Heart left ventricle (tissue), 16 donors: ENCODE results near the gene HDLBP. TPM values are rescaled to one million over a fixed set of nuclear protein-coding genes. Genes with fewer than 3 reads are reported as not detected.
A peak's percentile ranks its signal among the peaks of the same experiment; 100 is the strongest.
"Not testable (repeated sequence)": the region's sequence is repeated elsewhere in the genome, so short reads cannot be mapped to it uniquely, and the experiment has no call there.

ENCODE experiments used
- ATAC-seq, 4 donors: fragments of 200-7000 bp; cut with Tn5 transposase; one replicate each; pipeline ENCODE4 v1.9.1; 2020 to 2022; ENCODE audit warnings: moderate library complexity in 4 of 4, mild to moderate bottlenecking in 3 of 4, moderate number of reproducible peaks in 1 of 4
- DNase-seq, 5 donors: peaks; one replicate each; pipeline ENCODE4 v3.0.0-alpha.2; 2020
- H3K27ac ChIP-seq, 12 donors: fragments of 200-600 bp; sonication (generic) in 4 of 12; one replicate each; pipeline versions ENCODE4 v1.5.0 to v1.8.0; 2016 to 2022; ENCODE audit warnings: mild to moderate bottlenecking in 2 of 12
- H3K27me3 ChIP-seq, 9 donors: fragments of 200-600 bp; sonication (generic) in 2 of 9; one replicate each; pipeline versions ENCODE4 v1.5.1 to v1.8.0; 2016 to 2022; ENCODE audit warnings: mild to moderate bottlenecking in 3 of 9
- H3K36me3 ChIP-seq, 9 donors: fragments of 200-600 bp; sonication (generic) in 2 of 9; one replicate each; pipeline versions ENCODE4 v1.5.0 to v1.8.0; 2018 to 2022; ENCODE audit warnings: mild to moderate bottlenecking in 2 of 9
- H3K4me1 ChIP-seq, 12 donors: fragments of 200-600 bp; sonication (generic) in 4 of 12; one replicate each; pipeline versions ENCODE4 v1.5.0 to v1.8.0; 2016 to 2022; ENCODE audit warnings: mild to moderate bottlenecking in 3 of 12
- H3K4me3 ChIP-seq, 12 donors: fragments of 200-600 bp; sonication (generic) in 4 of 12; one replicate each; pipeline versions ENCODE4 v1.5.0 to v1.8.0; 2017 to 2022; ENCODE audit warnings: mild to moderate bottlenecking in 9 of 12, moderate library complexity in 4 of 12
- H3K9me3 ChIP-seq, 12 donors: fragments of 200-600 bp; sonication (generic) in 4 of 12; one replicate each; pipeline versions ENCODE4 v1.5.0 to v1.8.0; 2016 to 2022; ENCODE audit warnings: mild to moderate bottlenecking in 1 of 12
- POLR2A ChIP-seq, 2 donors: fragments of 450-650 bp; IDR thresholded peaks; one replicate each; pipeline ENCODE4 v1.6.1; 2017; ENCODE audit warnings: antibody characterized with exemption in 2 of 2, mild to moderate bottlenecking in 2 of 2, moderate library complexity in 2 of 2
- WGBS, 4 donors: extraction: QIAGEN DNeasy Blood & Tissue Kit in 2 of 4; methylation state at CpG; one replicate each; pipeline versions ENCODE4 v1.1.5 to v1.1.7; 2013 to 2018; 5-methylcytosine and 5-hydroxymethylcytosine counted together
- intact Hi-C, 10 donors: fragments of 100-400 bp; cut with DNase I; formaldehyde crosslinking; loops; one replicate each; pipeline versions ENCODE4 v1.11.1 to v1.14.2; 2022
- polyA plus RNA-seq, 2 donors: library from polyadenylated mRNA; stranded (reverse); fragments of 200-250 nt; gene quantifications; one replicate each; pipeline ENCODE4 v1.2.3, GENCODE V29; 2013
- total RNA-seq, 9 donors: library from RNA; depleted of rRNA in 2 of 9; stranded (reverse); fragments of >200 nt in 2 of 9; fragmentation: NEBNext Ultra II Directional in 3 of 9; extraction: Animal tissue kit (Norgen Biotek cat#: 25700) in 3 of 9; gene quantifications; one replicate each; pipeline versions ENCODE4 v1.1.0 to v1.2.4, GENCODE V29; 2016 to 2023
- TF ChIP-seq, protein P1 (sequence below), 12 donors: fragments of 200-600 bp; sonication (generic) in 4 of 12; IDR thresholded peaks; one replicate each; pipeline versions ENCODE4 v1.5.0 to v1.8.0; 2018 to 2022; ENCODE audit warnings: antibody characterized with exemption in 12 of 12, mild to moderate bottlenecking in 5 of 12
- donor health status: ischemic (EF 13 %, LVEDD 7.1; RV severe dilation, severe dysfunction).
- donor health status: healthy with polysubstance abuse.
- donor health status: DM: no; HTN: yes; CAD: no.
- donor health status: DM: no; HTN: no; CAD: no.
- donor health status: ischemic (EF 25% LVEDD 6.9; RV normal size, moderate dysfunction).
- donor health status: ischemic (EF 25% LVEDD 5.7; RV mildly dilated, moderate dysfunction).
- donor health status: healthy.
- donor health status: DM: yes; HTN: yes; CAD: no.
- donor health status: ischemic (EF 35%, LVEDD 5.7; RV mildly dilated, moderate dysfunction).
- donor health status: nonischemic (EF 11% LVEDD 7.7; RV severe dilation, severe dysfunction).
- donor health status: DM: yes; HTN: yes; CAD: no.
- donor health status: PGD.
- donor health status: ischemic (EF 29% LVEDD 5.4; RV normal size, mild dysfunction).
- donor health status: nonischemic (EF 23%, LVEDD 6.1; RV moderate dilation, normal function).

HDLBP gene
- total and polyA plus RNA-seq, 11 donors: 220 to 407 (median 343) TPM

DNA sequence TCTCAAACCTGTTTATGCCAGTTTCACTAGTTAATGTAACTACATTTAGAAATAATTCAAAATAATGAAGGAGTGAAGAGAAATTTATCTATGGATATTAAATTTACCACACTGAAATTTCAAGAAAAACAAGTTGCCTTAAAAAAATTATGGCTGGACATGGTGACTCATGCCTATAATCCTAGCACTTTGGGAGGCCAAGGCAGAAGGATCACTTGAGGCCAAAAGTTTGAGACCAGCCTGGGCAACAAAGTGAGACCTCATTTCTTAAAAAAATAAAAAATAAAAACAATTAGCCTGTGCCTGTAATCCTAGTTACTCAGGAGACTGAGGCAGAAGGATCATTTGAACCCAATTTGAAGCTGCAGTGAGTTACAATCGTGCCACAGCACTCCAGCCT, 29.9 kb downstream of the HDLBP start:
- peaks cover 0 to 5% (median 0%) of the 10 kb centered on the region in 9 donors for H3K36me3 ChIP-seq
- DNase-seq (no peak), ATAC-seq (no peak)
- intact Hi-C loops: no loop called here
- peaks cover 0 to 28% (median 14%) of the 10 kb centered on the region in 12 donors for H3K4me1 ChIP-seq
- H3K4me3 ChIP-seq: no peak overlapping the region
- H3K27me3 ChIP-seq: no peaks in the 10 kb centered on the region
- no peaks in the 10 kb centered on the region for H3K9me3 ChIP-seq
- H3K27ac ChIP-seq: no peak overlapping the region
- TF ChIP-seq POLR2A (IDR thresholded peaks at IDR 0.05): no peak
- TF ChIP-seq, protein P1, sequence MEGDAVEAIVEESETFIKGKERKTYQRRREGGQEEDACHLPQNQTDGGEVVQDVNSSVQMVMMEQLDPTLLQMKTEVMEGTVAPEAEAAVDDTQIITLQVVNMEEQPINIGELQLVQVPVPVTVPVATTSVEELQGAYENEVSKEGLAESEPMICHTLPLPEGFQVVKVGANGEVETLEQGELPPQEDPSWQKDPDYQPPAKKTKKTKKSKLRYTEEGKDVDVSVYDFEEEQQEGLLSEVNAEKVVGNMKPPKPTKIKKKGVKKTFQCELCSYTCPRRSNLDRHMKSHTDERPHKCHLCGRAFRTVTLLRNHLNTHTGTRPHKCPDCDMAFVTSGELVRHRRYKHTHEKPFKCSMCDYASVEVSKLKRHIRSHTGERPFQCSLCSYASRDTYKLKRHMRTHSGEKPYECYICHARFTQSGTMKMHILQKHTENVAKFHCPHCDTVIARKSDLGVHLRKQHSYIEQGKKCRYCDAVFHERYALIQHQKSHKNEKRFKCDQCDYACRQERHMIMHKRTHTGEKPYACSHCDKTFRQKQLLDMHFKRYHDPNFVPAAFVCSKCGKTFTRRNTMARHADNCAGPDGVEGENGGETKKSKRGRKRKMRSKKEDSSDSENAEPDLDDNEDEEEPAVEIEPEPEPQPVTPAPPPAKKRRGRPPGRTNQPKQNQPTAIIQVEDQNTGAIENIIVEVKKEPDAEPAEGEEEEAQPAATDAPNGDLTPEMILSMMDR (IDR thresholded peaks at IDR 0.05): no peak
- 88 to 100% (median 95%) methylated on average over 1 of the region's 1 CpG for WGBS, 4 donors

DNA sequence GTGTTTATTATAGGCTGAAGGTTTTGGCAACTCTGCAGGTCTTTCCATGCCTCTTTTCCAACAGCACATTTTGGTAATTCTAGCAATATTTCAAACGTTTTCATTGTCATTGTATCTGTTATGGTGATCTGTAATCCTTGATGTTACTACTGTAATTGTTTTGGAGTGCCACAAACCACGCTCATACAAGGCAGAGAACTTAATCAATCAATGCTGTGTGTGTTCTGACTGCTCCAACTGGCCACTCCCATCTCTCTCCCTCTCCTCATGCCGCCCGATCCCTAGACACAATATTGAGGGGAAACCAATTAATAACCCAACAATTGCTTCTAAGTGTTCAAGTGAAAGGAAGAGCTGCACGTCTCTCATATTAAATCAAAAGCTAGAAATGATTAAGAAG, 32.9 kb downstream of the HDLBP start:
- Histone ChIP-seq H3K4me1 (peaks cover 0 to 14% (median 6%) of the 10 kb centered on the region in 12 donors), H3K27ac (no peak overlapping the region), H3K27me3 (no peaks in the 10 kb centered on the region), H3K36me3 (peaks cover 0 to 5% (median 0%) of the 10 kb centered on the region in 9 donors), H3K4me3 (no peak overlapping the region), H3K9me3 (no peaks in the 10 kb centered on the region)
- intact Hi-C loops: no loop called here
- 73 to 80% (median 76%) methylated on average over 5 of the region's 5 CpGs for WGBS, 4 donors
- TF ChIP-seq POLR2A (IDR thresholded peaks at IDR 0.05): no peak
- DNase-seq (no peak), ATAC-seq (no peak)

DNA sequence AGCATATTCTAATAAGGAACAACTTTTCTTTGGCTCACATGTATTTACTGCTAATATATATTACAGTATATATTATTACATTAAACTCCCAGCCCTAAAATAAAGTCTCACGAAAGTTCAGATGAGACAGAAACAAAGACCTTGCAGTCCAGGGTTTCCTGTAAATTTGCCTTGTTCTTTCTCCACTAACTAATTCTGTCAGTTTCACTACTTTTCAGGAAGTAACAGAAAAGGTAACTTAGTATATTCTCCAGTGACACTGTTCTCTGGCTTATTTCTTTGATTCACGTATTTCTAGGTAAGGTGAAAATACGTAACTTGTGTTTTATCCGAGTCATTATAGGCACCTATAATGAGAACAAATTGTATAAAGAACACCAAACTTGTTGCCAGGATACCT, 35.2 kb downstream of the HDLBP start:
- Histone ChIP-seq H3K27ac (no peak overlapping the region), H3K36me3 (peaks cover 0 to 5% (median 0%) of the 10 kb centered on the region in 9 donors), H3K4me3 (no peak overlapping the region), H3K27me3 (no peaks in the 10 kb centered on the region), H3K9me3 (peaks cover 0 to 5% (median 0%) of the 10 kb centered on the region in 12 donors), H3K4me1 (peaks cover 0 to 14% (median 5%) of the 10 kb centered on the region in 12 donors)
- no peak for ATAC-seq
- DNase-seq: no peak
- intact Hi-C loops: no loop called here
- TF ChIP-seq POLR2A (IDR thresholded peaks at IDR 0.05): no peak
- TF ChIP-seq, protein P1 (IDR thresholded peaks at IDR 0.05): no peak
- WGBS, 4 donors: 80 to 92% (median 89%) methylated on average over 4 of the region's 4 CpGs

DNA sequence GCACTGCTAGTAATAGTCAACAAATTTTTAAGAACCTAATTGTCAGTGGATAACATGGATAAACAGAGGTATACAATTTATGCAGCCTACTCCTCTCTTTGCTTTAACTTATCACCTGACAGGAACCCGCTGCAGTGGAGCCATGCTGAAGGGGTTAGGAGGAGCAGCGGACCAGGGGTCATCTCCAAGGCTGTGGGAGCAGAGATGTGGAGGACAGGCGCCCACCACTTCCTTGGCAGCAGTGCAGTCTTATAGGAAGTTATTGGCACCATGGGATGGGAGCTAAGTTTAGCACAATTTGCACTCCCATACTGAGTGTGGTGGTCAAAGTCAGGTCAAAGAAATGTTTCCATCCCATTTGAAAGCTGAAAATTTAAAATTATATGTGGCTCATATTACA, 35.6 kb downstream of the HDLBP start:
- Histone ChIP-seq H3K4me1 (peaks cover 0 to 14% (median 5%) of the 10 kb centered on the region in 12 donors), H3K4me3 (no peak overlapping the region), H3K27ac (no peak overlapping the region), H3K27me3 (no peaks in the 10 kb centered on the region), H3K36me3 (peaks cover 0 to under 1% (median 0%) of the 10 kb centered on the region in 9 donors), H3K9me3 (peaks cover 0 to 9% (median 0%) of the 10 kb centered on the region in 12 donors)
- intact Hi-C loops: no loop called here
- DNase-seq (no peak), ATAC-seq (peak in 2 of 4 donors; percentile 49 to 58)
- TF ChIP-seq, protein P1 (IDR thresholded peaks at IDR 0.05): no peak
- TF ChIP-seq POLR2A (IDR thresholded peaks at IDR 0.05): no peak
- WGBS, 4 donors: 56 to 72% (median 69%) methylated on average over 3 of the region's 3 CpGs

DNA sequence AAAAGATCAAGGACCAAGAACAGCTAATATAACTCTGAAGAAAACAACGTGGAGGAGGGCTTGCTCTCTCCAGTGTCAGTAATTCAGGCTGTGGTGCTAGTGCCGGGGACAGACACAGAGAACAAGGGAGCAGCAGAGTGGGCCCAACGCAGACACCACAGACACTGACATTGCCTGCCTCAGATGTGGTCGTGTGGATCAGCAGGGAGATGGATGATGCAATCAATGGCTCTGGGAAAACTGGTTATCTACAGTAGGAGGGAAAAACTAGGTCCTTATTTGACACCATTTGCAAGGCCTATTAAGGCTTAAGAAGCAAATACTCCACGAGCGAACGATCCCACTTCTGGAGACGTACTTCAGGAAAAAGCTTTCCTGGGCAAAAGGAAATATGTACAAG, 36.1 kb downstream of the HDLBP start:
- H3K27me3 ChIP-seq: no peaks in the 10 kb centered on the region
- peaks cover 0 to 14% (median 5%) of the 10 kb centered on the region in 12 donors for H3K4me1 ChIP-seq
- intact Hi-C loops: no loop called here
- no peaks in the 10 kb centered on the region for H3K36me3 ChIP-seq
- ATAC-seq (peak in 2 of 4 donors; percentile 49 to 64), DNase-seq (no peak)
- peaks cover 0 to 9% (median 0%) of the 10 kb centered on the region in 12 donors for H3K9me3 ChIP-seq
- WGBS, 4 donors: 63 to 71% (median 69%) methylated on average over 8 of the region's 8 CpGs
- no peak overlapping the region for H3K4me3 ChIP-seq
- no peak overlapping the region for H3K27ac ChIP-seq
- TF ChIP-seq POLR2A (IDR thresholded peaks at IDR 0.05): no peak
- TF ChIP-seq, protein P1 (IDR thresholded peaks at IDR 0.05): no peak

DNA sequence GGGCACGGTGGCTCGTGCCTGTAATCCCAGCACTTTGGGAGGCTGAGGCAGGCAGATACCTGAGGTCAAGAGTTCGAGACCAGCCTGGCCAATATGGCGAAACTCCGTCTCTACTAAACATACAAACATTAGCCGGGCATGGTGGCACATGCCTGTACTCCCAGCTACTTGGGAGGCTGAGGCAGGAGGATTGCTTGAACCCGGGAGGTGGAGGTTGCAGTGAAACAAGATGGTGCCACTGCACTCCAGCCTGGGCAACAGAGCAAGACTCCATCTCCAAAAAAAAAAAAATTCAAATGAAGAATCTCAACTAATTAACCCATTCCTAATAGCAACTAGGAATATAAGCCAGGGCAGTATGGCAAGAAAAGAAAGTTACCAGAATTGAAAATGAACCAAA, 37.2 kb downstream of the HDLBP start:
- H3K27me3 ChIP-seq, DNase-seq, intact Hi-C loops, H3K9me3 ChIP-seq, H3K4me3 ChIP-seq, H3K27ac ChIP-seq, ATAC-seq, H3K36me3 ChIP-seq: not testable (repeated sequence)
- H3K4me1 ChIP-seq: peaks cover 0 to 16% (median 9%) of the 10 kb centered on the region in 12 donors
- 95 to 98% (median 97%) methylated on average over 7 of the region's 7 CpGs for WGBS, 4 donors
